PFSK-1 (cell line): ENCODE results near the gene C19orf47.

Source experiments
- FOXP2 ChIP-seq: optimal IDR thresholded peaks from 2 replicates; pipeline ENCODE3; 2011; ENCODE audit warnings: borderline replicate concordance, control low read depth, inconsistent platforms; ENCODE audit not compliant: insufficient read depth; ENCODE audit errors: extremely low read length, extremely low read depth
- POLR2AphosphoS5 ChIP-seq: IDR thresholded peaks from 2 replicates; pipeline ENCODE4 v1.6.1; 2012; ENCODE audit warnings: low read depth, mild to moderate bottlenecking, control low read depth, low read length, moderate library complexity
- SIN3A ChIP-seq: IDR thresholded peaks from 2 replicates; pipeline ENCODE4 v1.6.1; 2012; ENCODE audit warnings: mild to moderate bottlenecking, low read length, moderate library complexity, borderline replicate concordance; ENCODE audit not compliant: insufficient read depth
- TAF1 ChIP-seq: IDR thresholded peaks from 2 replicates; pipeline ENCODE4 v1.6.1; 2012; ENCODE audit warnings: low read length, control low read depth, borderline replicate concordance; ENCODE audit not compliant: insufficient read depth
- TF ChIP-seq, protein P1 (sequence below), 2 experiments: IDR thresholded peaks; 2 replicates each; pipeline versions ENCODE4 v1.6.1 to v1.8.0; 2011 to 2012; ENCODE audit warnings: low read depth in 2 of 2, low read length in 2 of 2, control low read depth in 1 of 2, inconsistent platforms in 1 of 2, mild to moderate bottlenecking in 1 of 2, moderate library complexity in 1 of 2; ENCODE audit not compliant: insufficient read depth in 1 of 2

The C19orf47 gene

DNA sequence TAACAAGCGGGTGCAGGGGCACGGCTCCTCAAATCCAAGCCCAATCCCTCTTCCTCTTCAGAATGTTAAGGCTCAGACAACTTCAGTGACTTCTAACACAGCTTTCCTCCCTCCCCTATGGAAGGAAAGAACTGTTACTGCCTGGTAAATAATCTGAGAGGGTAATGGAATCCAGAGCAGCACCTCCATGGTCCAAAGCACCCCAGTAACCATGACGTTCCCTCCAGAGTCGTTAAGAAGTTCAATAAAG lies 64.0 kb downstream of the C19orf47 start:
- no peak for TF ChIP-seq TAF1
- TF ChIP-seq FOXP2: no peak
- TF ChIP-seq POLR2AphosphoS5: no peak
- no peak for TF ChIP-seq SIN3A
- TF ChIP-seq, protein P1, sequence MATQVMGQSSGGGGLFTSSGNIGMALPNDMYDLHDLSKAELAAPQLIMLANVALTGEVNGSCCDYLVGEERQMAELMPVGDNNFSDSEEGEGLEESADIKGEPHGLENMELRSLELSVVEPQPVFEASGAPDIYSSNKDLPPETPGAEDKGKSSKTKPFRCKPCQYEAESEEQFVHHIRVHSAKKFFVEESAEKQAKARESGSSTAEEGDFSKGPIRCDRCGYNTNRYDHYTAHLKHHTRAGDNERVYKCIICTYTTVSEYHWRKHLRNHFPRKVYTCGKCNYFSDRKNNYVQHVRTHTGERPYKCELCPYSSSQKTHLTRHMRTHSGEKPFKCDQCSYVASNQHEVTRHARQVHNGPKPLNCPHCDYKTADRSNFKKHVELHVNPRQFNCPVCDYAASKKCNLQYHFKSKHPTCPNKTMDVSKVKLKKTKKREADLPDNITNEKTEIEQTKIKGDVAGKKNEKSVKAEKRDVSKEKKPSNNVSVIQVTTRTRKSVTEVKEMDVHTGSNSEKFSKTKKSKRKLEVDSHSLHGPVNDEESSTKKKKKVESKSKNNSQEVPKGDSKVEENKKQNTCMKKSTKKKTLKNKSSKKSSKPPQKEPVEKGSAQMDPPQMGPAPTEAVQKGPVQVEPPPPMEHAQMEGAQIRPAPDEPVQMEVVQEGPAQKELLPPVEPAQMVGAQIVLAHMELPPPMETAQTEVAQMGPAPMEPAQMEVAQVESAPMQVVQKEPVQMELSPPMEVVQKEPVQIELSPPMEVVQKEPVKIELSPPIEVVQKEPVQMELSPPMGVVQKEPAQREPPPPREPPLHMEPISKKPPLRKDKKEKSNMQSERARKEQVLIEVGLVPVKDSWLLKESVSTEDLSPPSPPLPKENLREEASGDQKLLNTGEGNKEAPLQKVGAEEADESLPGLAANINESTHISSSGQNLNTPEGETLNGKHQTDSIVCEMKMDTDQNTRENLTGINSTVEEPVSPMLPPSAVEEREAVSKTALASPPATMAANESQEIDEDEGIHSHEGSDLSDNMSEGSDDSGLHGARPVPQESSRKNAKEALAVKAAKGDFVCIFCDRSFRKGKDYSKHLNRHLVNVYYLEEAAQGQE (IDR thresholded peaks at IDR 0.05; ENCODE audit: insufficient read depth in 1 of 2, low read depth in 2 of 2, low read length in 2 of 2): no peak

DNA sequence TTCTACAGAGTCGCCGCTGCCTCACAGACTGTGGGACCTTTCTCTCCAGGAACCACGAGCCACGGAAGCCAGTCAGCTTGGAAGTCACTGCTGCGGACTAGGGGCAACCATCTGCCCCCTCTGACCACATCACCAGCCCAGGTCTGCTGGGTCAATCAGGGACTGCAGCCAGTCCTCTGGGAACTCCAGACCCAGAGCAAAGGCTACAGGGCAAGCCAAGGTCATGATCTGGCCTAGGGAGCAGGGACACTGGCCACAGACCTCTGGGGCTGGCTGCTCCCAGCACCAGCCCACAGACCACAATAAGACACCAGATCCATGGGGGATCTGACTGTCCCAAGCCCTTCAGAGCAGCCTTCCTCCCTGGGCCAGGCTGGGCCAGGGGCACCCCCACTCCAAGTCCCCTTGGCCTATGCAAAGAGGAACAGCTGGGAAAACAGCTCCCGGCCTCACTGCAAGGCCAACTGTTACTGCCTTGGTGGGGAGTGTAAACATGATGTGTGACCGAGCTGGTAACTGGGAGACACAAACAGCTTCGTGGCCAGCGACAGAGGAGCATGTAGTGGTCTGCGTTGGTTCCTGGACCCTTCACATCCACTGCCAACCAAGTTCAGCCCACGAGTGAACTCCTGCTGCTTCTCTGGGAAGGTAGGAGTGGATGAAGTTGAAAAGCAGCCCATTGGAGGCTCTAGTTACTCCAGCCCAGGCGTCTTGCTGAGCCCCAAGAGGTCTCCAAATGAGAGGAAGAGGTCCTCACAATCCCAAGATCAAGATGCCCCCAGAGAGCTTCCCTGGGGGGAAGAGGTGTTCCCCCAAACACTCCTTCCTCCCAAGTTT lies 64.6 kb downstream of the C19orf47 start:
- TF ChIP-seq, protein P1 (IDR thresholded peaks at IDR 0.05; ENCODE audit: insufficient read depth in 1 of 2, low read depth in 2 of 2, low read length in 2 of 2): no peak
- TF ChIP-seq FOXP2: no peak
- no peak for TF ChIP-seq SIN3A
- no peak for TF ChIP-seq POLR2AphosphoS5

DNA sequence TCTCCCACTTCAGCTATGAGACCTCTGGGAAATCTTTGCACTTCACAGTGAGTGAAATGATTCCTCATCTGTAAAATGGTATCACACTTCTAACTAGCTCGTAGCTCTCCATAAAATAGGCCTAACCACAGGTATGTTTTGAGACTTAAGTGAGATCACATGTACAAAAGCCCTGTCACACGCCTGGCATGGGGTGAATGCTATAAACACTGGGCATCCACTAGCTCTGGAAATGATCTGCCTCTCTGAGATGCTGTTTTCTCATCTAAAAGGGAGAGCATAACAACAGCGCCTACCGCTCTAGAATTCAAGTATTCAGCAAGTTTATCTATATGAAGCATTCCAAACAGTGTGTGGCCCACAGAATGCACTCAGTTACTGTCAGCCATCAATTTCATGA lies 65.3 kb downstream of the C19orf47 start:
- TF ChIP-seq, protein P1 (IDR thresholded peaks at IDR 0.05; ENCODE audit: insufficient read depth in 1 of 2, low read depth in 2 of 2, low read length in 2 of 2): no peak
- no peak for TF ChIP-seq SIN3A
- no peak for TF ChIP-seq FOXP2
- no peak for TF ChIP-seq POLR2AphosphoS5
- TF ChIP-seq TAF1: no peak

DNA sequence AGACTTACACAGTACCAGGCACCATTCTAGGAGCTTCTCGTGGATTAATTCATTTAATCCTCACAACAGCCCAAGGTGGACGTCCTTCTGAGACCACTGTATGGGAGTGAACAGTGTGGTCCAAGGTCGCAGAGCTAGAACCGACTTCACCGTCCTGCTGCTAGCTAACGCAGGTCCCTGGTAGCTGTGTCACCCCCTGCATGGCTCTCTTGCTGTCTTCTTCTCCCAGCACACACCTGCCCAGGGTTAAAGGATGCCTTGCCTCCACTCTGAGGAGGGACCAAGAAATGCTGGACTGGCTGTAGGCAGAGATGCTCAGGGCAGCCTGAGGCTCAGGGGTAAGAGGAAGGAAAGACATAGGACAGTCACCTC lies 66.0 kb downstream of the C19orf47 start:
- no peak for TF ChIP-seq SIN3A
- no peak for TF ChIP-seq TAF1
- TF ChIP-seq POLR2AphosphoS5: no peak
- TF ChIP-seq, protein P1 (IDR thresholded peaks at IDR 0.05; ENCODE audit: insufficient read depth in 1 of 2, low read depth in 2 of 2, low read length in 2 of 2): no peak
- TF ChIP-seq FOXP2: no peak
